GM12872 (cell line): Measurements from ENCODE around the gene KRT9.

Experiments
- TF ChIP-seq, protein P1 (sequence below): IDR thresholded peaks from 3 replicates; pipeline ENCODE4 v1.5.1; 2011; ENCODE audit warnings: low read depth, mild to moderate bottlenecking, low read length, moderate library complexity; ENCODE audit not compliant: insufficient read depth

The KRT9 gene

DNA sequence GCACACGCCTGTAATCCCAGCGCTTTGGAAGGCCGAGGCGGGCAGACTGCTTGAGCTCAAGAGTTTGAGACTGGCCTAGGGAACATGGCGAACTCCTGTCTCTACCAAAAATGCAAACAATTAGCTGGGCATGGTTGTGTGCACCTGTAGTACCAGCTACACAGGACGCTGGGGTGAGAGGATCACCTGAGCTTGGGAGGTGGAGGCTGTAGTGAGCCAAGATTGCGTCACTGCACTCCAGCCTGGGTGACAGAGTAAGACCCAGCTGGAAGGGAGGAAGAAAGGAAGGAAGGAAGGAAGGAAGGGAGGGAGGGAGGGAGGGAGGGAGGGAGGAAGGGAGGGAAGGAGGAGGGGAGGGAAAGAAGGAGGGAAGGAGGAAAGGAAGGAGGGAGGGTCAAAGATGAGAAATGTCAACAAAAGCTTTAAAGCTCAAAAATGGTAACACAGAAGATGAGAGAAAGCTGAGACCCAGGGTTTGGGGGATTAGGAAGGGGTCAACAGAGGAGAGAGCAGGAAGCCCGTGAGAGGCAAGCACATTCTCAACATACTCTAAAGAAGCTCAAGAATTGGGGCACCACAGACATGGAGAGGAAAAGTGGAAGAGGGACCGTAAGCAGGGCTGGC, 38.8 kb downstream of the KRT9 start:
- TF ChIP-seq, protein P1, sequence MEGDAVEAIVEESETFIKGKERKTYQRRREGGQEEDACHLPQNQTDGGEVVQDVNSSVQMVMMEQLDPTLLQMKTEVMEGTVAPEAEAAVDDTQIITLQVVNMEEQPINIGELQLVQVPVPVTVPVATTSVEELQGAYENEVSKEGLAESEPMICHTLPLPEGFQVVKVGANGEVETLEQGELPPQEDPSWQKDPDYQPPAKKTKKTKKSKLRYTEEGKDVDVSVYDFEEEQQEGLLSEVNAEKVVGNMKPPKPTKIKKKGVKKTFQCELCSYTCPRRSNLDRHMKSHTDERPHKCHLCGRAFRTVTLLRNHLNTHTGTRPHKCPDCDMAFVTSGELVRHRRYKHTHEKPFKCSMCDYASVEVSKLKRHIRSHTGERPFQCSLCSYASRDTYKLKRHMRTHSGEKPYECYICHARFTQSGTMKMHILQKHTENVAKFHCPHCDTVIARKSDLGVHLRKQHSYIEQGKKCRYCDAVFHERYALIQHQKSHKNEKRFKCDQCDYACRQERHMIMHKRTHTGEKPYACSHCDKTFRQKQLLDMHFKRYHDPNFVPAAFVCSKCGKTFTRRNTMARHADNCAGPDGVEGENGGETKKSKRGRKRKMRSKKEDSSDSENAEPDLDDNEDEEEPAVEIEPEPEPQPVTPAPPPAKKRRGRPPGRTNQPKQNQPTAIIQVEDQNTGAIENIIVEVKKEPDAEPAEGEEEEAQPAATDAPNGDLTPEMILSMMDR, result no peak

DNA sequence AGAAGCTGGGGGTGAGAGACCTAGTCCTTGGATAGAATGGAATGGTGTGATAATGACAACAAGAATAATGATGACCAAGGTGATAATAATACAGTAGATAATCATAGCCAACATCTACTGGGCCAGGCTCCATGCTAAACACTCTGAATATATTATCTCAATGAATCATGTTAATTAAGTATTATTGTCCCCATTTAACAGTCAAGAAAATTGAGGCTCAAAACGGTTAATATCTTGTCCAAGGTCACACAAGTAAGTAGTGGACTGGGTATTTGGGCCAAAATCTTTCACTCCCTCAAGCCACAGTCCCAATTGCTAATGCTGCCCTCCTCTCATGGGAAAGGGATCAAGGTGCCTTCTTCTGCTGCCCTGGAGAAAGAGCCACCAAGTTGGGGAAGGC, 39.9 kb downstream of the KRT9 start:
- TF ChIP-seq, protein P1, result no peak

DNA sequence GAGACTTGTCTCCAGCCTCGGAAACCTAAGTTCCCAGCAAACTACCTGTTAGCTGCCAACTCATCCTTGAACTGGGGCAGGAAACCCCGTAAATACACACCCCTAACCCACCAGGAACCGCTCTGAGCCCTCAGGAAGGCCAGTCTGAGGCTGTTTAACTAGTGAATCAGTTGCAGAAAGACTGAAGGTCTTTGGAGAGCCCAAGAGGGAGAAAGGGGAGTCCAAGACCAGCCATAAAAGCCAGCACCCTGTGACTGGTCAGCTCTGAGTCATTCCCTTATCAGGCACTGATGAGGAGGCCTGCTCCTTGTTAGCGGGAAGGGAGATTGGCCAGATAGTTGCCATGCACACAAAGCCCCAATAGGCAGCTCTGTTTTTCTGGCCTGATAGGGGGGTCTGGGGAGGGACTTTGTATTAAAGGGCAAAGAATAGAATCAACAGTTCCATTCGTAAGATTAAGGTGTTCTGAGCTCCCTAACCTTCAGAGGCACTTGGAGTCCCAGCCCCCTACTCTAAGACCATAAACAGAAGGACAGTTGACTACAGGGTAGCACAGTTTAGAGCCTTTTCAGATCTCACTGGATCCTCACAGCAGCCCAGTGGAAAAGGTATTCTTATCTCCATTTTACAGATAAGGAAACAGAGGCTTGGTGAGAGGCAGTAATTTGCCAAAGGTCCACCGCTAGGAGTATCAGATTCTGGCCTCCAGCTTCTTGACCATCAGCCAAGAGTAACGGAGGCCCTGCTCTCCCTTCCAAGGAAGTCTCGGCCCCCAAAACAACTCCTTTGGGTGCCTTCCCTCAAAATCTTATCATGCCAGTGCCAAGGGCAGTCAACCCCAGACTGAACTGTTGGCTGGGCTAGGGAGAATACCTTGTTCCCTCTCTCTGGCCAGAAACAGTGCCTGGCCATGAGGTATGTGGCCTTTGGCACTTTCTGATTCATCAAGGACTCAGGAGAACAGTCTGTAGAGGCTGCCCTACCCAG, 41.5 kb downstream of the KRT9 start:
- TF ChIP-seq, protein P1, result no peak

DNA sequence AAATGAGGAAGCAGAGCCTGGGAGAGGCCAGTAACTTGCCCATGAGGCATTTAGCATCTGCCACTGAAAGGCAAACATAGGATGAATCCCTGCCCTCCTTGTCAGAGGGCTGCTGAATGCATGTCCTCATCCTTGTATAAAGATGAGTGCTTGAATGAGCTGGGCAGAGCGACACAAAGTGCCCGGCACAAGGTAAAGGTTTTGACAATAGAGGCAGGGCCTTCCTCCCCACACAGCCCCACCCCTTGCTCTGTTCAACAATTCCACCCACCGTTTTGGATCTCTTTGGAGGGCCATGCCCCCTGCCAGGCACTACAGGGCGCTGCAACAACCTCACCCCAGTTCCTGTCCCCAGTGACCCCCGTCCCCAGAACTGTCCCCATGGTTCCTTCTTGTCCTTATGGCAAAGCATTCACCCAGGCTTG, 42.4 kb downstream of the KRT9 start:
- TF ChIP-seq, protein P1, result no peak

DNA sequence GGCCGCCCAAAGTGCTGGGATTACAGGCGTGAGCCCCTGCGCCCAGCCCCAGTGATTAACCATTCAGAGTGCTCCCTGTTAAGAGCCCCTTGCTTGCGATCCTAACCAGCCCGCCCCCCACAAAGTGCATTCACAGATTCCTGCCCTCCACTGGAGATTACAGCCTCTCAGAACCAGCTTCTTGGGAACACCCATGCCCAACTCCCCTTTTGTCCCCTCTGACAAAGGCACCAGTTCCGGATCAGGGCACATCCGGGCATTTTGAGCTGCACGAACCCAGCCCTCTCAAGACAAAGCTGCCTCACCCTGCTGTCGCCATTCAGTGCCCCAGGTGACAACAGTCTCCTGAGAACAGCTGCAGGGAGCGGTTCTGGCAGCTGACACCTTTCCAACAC, 42.9 kb downstream of the KRT9 start:
- TF ChIP-seq, protein P1, result no peak

DNA sequence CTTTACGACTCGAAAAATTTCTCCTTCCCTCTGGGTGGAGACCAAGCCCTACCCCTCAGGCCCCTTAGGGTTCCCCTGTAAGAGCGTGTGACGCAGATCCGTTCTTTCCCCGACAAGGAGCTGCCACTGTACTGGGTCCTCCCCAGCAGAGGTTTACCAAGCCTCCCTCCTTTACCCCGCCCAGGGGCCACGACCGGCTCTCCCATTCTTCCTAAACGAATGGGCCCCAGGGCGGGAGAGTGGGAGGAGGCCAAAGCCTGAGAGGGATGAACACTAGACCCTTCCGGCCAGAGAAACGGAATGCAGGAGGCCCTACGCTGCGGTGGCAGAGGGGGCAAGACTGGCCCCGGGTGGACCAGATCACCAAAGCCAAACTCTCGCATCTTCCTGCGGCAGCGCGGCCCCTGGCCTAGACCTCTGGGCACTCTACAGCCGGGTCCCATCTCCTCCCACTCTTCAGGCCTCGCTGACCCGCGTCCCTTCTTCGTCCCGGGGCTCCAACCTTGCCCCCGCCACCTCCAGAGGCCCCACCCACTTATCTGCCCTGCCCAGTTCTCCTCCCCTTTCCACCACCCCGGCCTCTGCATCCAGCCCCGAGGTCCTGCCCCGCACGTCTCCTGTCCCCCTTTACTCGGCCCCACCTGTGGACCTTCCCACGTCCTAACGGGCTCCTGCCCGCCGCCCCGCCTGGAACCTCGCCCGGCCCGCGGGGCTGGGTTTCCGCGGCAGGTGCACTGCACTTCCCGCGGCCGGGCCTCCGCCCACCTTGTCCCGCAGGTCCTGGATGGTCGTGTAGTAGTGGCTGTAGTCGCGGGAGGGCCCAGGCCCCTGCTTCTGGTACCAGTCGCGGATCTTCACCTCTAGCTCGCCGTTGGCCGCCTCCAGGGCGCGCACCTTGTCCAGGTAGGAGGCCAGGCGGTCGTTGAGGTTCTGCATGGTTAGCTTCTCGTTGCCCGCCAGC, 44.5 kb downstream of the KRT9 start:
- TF ChIP-seq, protein P1, result no peak
